A549 (cell line): ENCODE results near the gene PPP1R1A. TPM values are rescaled to one million over a fixed set of nuclear protein-coding genes. Genes with fewer than 3 reads are reported as not detected.
A peak's percentile ranks its signal among the peaks of the same experiment; 100 is the strongest.

ENCODE experiments used
- ATAC-seq, 2 experiments: fragments of 200-7000 bp in 1 of 2; fragments of >200 bp in 1 of 2; cut with Nextera tagmentation in 1 of 2; cut with Tn5 transposase in 1 of 2; 3 replicates each; pipeline versions ENCODE4 v1.8.0 to v1.9.1; 2018 to 2020; ENCODE audit warnings: mild to moderate bottlenecking in 1 of 2, moderate library complexity in 1 of 2
- CTCF ChIA-PET: fragments of 300-600 bp; sonication (Branson Sonifier 250); formaldehyde crosslinking; extraction: SDS; loops from one replicate; lab custom pipeline; 2021; ENCODE audit warnings: antibody characterized with exemption, inconsistent platforms; lab: Yijun Ruan, JAX
- POLR2A ChIA-PET: fragments of 350-600 bp; formaldehyde crosslinking; extraction: SDS; loops from one replicate; lab custom pipeline; 2021; ENCODE audit warnings: antibody characterized with exemption, inconsistent platforms; lab: Yijun Ruan, JAX
- DNase-seq, 2 experiments: peaks; one replicate each; pipeline versions ENCODE4 v3.0.0 to v3.0.0-alpha.2; 2011 to 2016; ENCODE audit warnings: low read depth in 1 of 2, low spot score in 1 of 2
- FAIRE-seq: peaks from 2 replicates; lab custom pipeline; 2011; peaks lifted over from hg19 to GRCh38; lab: Jason Lieb, UNC
- H3K27ac ChIP-seq, 2 experiments: fragments of >200 bp; sonication (Bioruptor Twin); formaldehyde crosslinking; 3 replicates each; pipeline ENCODE4 v1.5.1; 2016 to 2017
- H3K4me1 ChIP-seq: fragments of >200 bp; sonication (Bioruptor Twin); formaldehyde crosslinking; 3 replicates; pipeline ENCODE4 v1.6.1; 2016
- H3K4me2 ChIP-seq: fragments of >200 bp; sonication (Bioruptor Twin); formaldehyde crosslinking; 3 replicates; pipeline ENCODE4 v1.6.1; 2016
- H3K4me3 ChIP-seq: fragments of >200 bp; sonication (Bioruptor Twin); formaldehyde crosslinking; 3 replicates; pipeline ENCODE4 v1.5.1; 2016
- H3K9me3 ChIP-seq: fragments of >200 bp; sonication (Bioruptor Twin); formaldehyde crosslinking; 3 replicates; pipeline ENCODE4 v1.6.1; 2016
- BCL3 ChIP-seq: fragments of >200 bp; sonication (Bioruptor Twin); formaldehyde crosslinking; IDR thresholded peaks from 3 replicates; pipeline ENCODE4 v1.6.1; 2016
- CBX8 ChIP-seq: fragments of 200-600 bp; sonication (generic); IDR thresholded peaks from 2 replicates; pipeline ENCODE4 v1.6.1; 2016
- CEBPB ChIP-seq, 2 experiments: fragments of >200 bp in 1 of 2; sonication (Bioruptor Twin) in 1 of 2; formaldehyde crosslinking in 1 of 2; IDR thresholded peaks; 2 replicates each; pipeline ENCODE4 v1.6.1; 2012 to 2016
- CHD2 ChIP-seq: fragments of 150-350 bp; IDR thresholded peaks from 2 replicates; pipeline ENCODE4 v1.6.1; 2014; ENCODE audit warnings: low read length; ENCODE audit not compliant: partially characterized antibody
- CHD4 ChIP-seq: fragments of 200-600 bp; sonication (generic); IDR thresholded peaks from 2 replicates; pipeline ENCODE4 v1.6.1; 2016; ENCODE audit warnings: antibody characterized with exemption, mild to moderate bottlenecking, borderline replicate concordance
- CTCF ChIP-seq: fragments of >200 bp; sonication (Bioruptor Twin); formaldehyde crosslinking; IDR thresholded peaks from 3 replicates; pipeline ENCODE4 v1.5.1; 2016
- ELK1 ChIP-seq: fragments of 150-350 bp; IDR thresholded peaks from 2 replicates; pipeline ENCODE4 v1.6.1; 2014; ENCODE audit warnings: low read depth, mild to moderate bottlenecking, low read length
- EP300 ChIP-seq, 2 experiments: fragments of >200 bp; sonication (Bioruptor Twin); formaldehyde crosslinking; IDR thresholded peaks; 2 replicates in 1 of 2; 3 replicates in 1 of 2; pipeline ENCODE4 v1.6.1; 2016 to 2017
- HMGXB4 ChIP-seq: fragments of 250-450 bp; sonication (Bioruptor Pico); IDR thresholded peaks from 2 replicates; pipeline ENCODE4 v1.5.0; 2021; ENCODE audit warnings: mild to moderate bottlenecking, moderate library complexity, borderline replicate concordance
- KDM5A ChIP-seq: fragments of 200-600 bp; sonication (generic); IDR thresholded peaks from 2 replicates; pipeline ENCODE4 v1.6.1; 2016; ENCODE audit warnings: antibody characterized with exemption, mild to moderate bottlenecking
- MAFK ChIP-seq: fragments of 450-650 bp; IDR thresholded peaks from 2 replicates; pipeline ENCODE4 v1.6.1; 2014; ENCODE audit not compliant: partially characterized antibody
- NPAS2 ChIP-seq: fragments of 250-450 bp; sonication (Bioruptor Pico); IDR thresholded peaks from 2 replicates; pipeline ENCODE4 v1.8.0; 2022; ENCODE audit warnings: mild to moderate bottlenecking, moderate library complexity, borderline replicate concordance
- PHF8 ChIP-seq: fragments of 200-600 bp; sonication (generic); IDR thresholded peaks from 2 replicates; pipeline ENCODE4 v1.6.1; 2016; ENCODE audit warnings: low read depth, mild to moderate bottlenecking, antibody characterized with exemption, moderate library complexity, borderline replicate concordance
- POLR2A ChIP-seq: IDR thresholded peaks from 2 replicates; pipeline ENCODE4 v1.6.1; 2012; ENCODE audit warnings: mild to moderate bottlenecking, low read length
- RARB ChIP-seq: fragments of 250-450 bp; sonication (Bioruptor Pico); IDR thresholded peaks from 2 replicates; pipeline ENCODE4 v1.8.0; 2021; ENCODE audit warnings: mild to moderate bottlenecking, moderate library complexity
- RFX5 ChIP-seq: fragments of 450-650 bp; IDR thresholded peaks from 2 replicates; pipeline ENCODE4 v1.7.1; 2014; ENCODE audit warnings: antibody characterized with exemption, mild to moderate bottlenecking, moderate library complexity
- SMC3 ChIP-seq: fragments of >200 bp; sonication (Bioruptor Twin); formaldehyde crosslinking; IDR thresholded peaks from 3 replicates; pipeline ENCODE4 v1.6.1; 2018; ENCODE audit warnings: inconsistent platforms
- ZFP36 ChIP-seq: fragments of 450-650 bp; IDR thresholded peaks from 2 replicates; pipeline ENCODE4 v1.6.1; 2014; ENCODE audit warnings: borderline replicate concordance; ENCODE audit not compliant: partially characterized antibody
- ZNF302 ChIP-seq: fragments of 250-450 bp; sonication (Bioruptor Pico); IDR thresholded peaks from 2 replicates; pipeline ENCODE4 v1.9.0; 2021; ENCODE audit warnings: inconsistent platforms, mild to moderate bottlenecking, moderate library complexity
- WGBS: methylation state at CpG from one replicate; pipeline ENCODE4 v1.1.6; 2017; ENCODE audit errors: missing lambda C conversion rate; 5-methylcytosine and 5-hydroxymethylcytosine counted together
- polyA plus RNA-seq, 4 experiments: library from polyadenylated mRNA; depleted of rRNA in 3 of 4; stranded (reverse); fragments of >200 nt; fragmentation: RNase III in 1 of 4; extraction: RNeasy Plus Mini Kit Qiagen cat#74134 plus additional on column Dnase treatment in 1 of 4; gene quantifications; 2 replicates in 3 of 4; 3 replicates in 1 of 4; pipeline ENCODE4 v1.2.3, GENCODE V29; 2011 to 2017

PPP1R1A gene
- polyA plus RNA-seq, 2 of the 4 experiments (the other 2 are of a cell fraction) = 0.09 TPM; not detected in 1

GRCh38 chr12:54592316-54592715, 3.9 kb upstream of the PPP1R1A start:
- Histone ChIP-seq H3K27ac (no peak overlapping the region), H3K4me3 (no peak overlapping the region), H3K9me3 (no peaks in the 10 kb centered on the region), H3K4me2 (no peak overlapping the region), H3K4me1 (peaks cover 9% of the 10 kb centered on the region)
- TF ChIP-seq RARB (no peak), KDM5A (no peak), CHD4 (no peak), ZNF302 (CRISPR knock-in tag) (no peak), POLR2A (no peak), BCL3 (no peak), PHF8 (no peak), EP300 (IDR thresholded peaks at IDR 0.05) (no peak), MAFK (no peak), CEBPB (IDR thresholded peaks at IDR 0.05) (no peak), NPAS2 (CRISPR knock-in tag) (no peak), HMGXB4 (CRISPR knock-in tag) (no peak), ZFP36 (no peak)
- ChIA-PET CTCF (interaction anchor here (0.7 to 3.6 kb wide), 7 partner anchors 9 to 111 kb away, joined by 3 to 19 read pairs (median 6); partner anchors contain the start of gene PDE1B), POLR2A (no interaction called here)
- FAIRE-seq (no peak), DNase-seq (no peak), ATAC-seq (no peak)
- WGBS = 38% methylated on average over 2 of the region's 2 CpGs

GRCh38 chr12:54590978-54591591, 2.6 kb upstream of the PPP1R1A start:
- FAIRE-seq (no peak), ATAC-seq (peak in 1 of 2 experiments; percentile 15; a peak in 2 of 6 replicates), DNase-seq (no peak)
- ChIA-PET POLR2A (no interaction called here), CTCF (interaction anchor here (2.3 to 3.6 kb wide), 2 partner anchors 10 to 11 kb away, joined by 9 to 19 read pairs; no protein-coding TSS in a partner anchor)
- Histone ChIP-seq H3K4me1 (peaks cover 11% of the 10 kb centered on the region), H3K9me3 (no peaks in the 10 kb centered on the region), H3K27ac (no peak overlapping the region), H3K4me3 (no peak overlapping the region), H3K4me2 (no peak overlapping the region)
- WGBS = 62% methylated on average over 7 of the region's 7 CpGs
- peak; percentile 31 for TF ChIP-seq MAFK
- TF ChIP-seq CBX8 = no peak

- Histone ChIP-seq H3K27ac (no peak overlapping the region), H3K4me3 (no peak overlapping the region), H3K9me3 (no peaks in the 10 kb centered on the region), H3K4me2 (no peak overlapping the region), H3K4me1 (peaks cover 11% of the 10 kb centered on the region)
- FAIRE-seq (no peak), DNase-seq (no peak), ATAC-seq (no peak)
- ChIA-PET CTCF (interaction anchor here (2.3 kb wide), 1 partner anchor 10 kb away, joined by 9 read pairs; no protein-coding TSS in a partner anchor), POLR2A (no interaction called here)
- WGBS = 85% methylated on average over 5 of the region's 5 CpGs
- TF ChIP-seq MAFK (no peak), KDM5A (no peak), RFX5 (no peak), SMC3 (no peak), ELK1 (no peak), NPAS2 (CRISPR knock-in tag) (no peak), RARB (no peak), CTCF (no peak), EP300 (IDR thresholded peaks at IDR 0.05) (no peak), CHD2 (no peak)
Observed at GRCh38 chr12:54589964-54590363, 1.5 kb upstream of the PPP1R1A start.
